HepG2 (cell line): ENCODE data around the gene ZNF132. TPM values are rescaled to one million over a fixed set of nuclear protein-coding genes. Genes with fewer than 3 reads are reported as not detected.

ENCODE experiments used
- AKAP8 ChIP-seq: sonication (generic); formaldehyde crosslinking; IDR thresholded peaks from 2 replicates; pipeline ENCODE4 v1.5.1; 2020; ENCODE audit warnings: mild to moderate bottlenecking, missing genetic modification reagents
- HNF4G ChIP-seq, 2 experiments: sonication (generic) in 1 of 2; formaldehyde crosslinking in 1 of 2; IDR thresholded peaks; 2 replicates each; pipeline versions ENCODE4 v1.4.0 to v1.6.1; 2011 to 2020; ENCODE audit warnings: borderline replicate concordance in 2 of 2, low read depth in 2 of 2, mild to moderate bottlenecking in 2 of 2, low read length in 1 of 2, missing genetic modification reagents in 1 of 2, moderate library complexity in 1 of 2
- MIER2 ChIP-seq: IDR thresholded peaks from 2 replicates; pipeline ENCODE4 v1.6.1; 2016; ENCODE audit warnings: missing biosample characterization, missing genetic modification reagents
- NONO ChIP-seq, 2 experiments: fragments of 450-650 bp in 1 of 2; sonication (generic) in 1 of 2; formaldehyde crosslinking in 1 of 2; IDR thresholded peaks in 1 of 2; conservative IDR thresholded peaks in 1 of 2; 2 replicates each; pipeline versions ENCODE4 v1.6.1 to v1.8.0; 2017 to 2022; ENCODE audit warnings: mild to moderate bottlenecking in 1 of 2, missing genetic modification reagents in 1 of 2, moderate library complexity in 1 of 2
- POLR2A ChIP-seq, 2 experiments: IDR thresholded peaks; 2 replicates each; pipeline ENCODE4 v1.6.1; 2011; ENCODE audit warnings: low read depth in 2 of 2, low read length in 2 of 2, mild to moderate bottlenecking in 1 of 2, moderate library complexity in 1 of 2; ENCODE audit not compliant: insufficient read depth in 1 of 2
- RAD21 ChIP-seq: fragments of 450-650 bp; formaldehyde crosslinking; IDR thresholded peaks from 2 replicates; pipeline ENCODE4 v1.5.0; 2020; ENCODE audit warnings: mild to moderate bottlenecking
- RBM22 ChIP-seq: fragments of 200-400 bp; formaldehyde crosslinking; optimal IDR thresholded peaks from 2 replicates; pipeline ENCODE3; 2017; ENCODE audit warnings: mild to moderate bottlenecking, low read length, moderate library complexity
- RBM39 ChIP-seq: fragments of 200-400 bp; formaldehyde crosslinking; IDR thresholded peaks from one replicate; pipeline ENCODE4 v1.6.1; 2018; ENCODE audit warnings: antibody characterized with exemption, mild to moderate bottlenecking, low read depth, low read length; ENCODE audit not compliant: poor library complexity, severe bottlenecking
- TEAD3 ChIP-seq: optimal IDR thresholded peaks from 2 replicates; pipeline ENCODE3; 2016; ENCODE audit warnings: borderline replicate concordance
- YEATS4 ChIP-seq: sonication (generic); formaldehyde crosslinking; IDR thresholded peaks from 2 replicates; pipeline ENCODE4 v1.4.0; 2020; ENCODE audit warnings: missing genetic modification reagents, borderline replicate concordance
- ZC3H13 ChIP-seq: sonication (generic); formaldehyde crosslinking; IDR thresholded peaks from 2 replicates; pipeline ENCODE4 v1.8.1; 2023; ENCODE audit warnings: mild to moderate bottlenecking, missing genetic modification reagents, moderate library complexity
- ZSCAN20 ChIP-seq: sonication (generic); formaldehyde crosslinking; IDR thresholded peaks from 2 replicates; pipeline ENCODE4 v1.4.0; 2020; ENCODE audit warnings: missing genetic modification reagents, mild to moderate bottlenecking, borderline replicate concordance
- polyA plus RNA-seq, 8 experiments: library from polyadenylated mRNA; depleted of rRNA in 3 of 8; stranded (reverse) in 7 of 8; unstranded in 1 of 8; fragments of >200 nt; fragmentation: Illumina TruSeq in 4 of 8; extraction: Trizol in 4 of 8; gene quantifications; 2 replicates each; pipeline versions ENCODE4 v1.2.1 to v1.2.3, GENCODE V29; 2011 to 2016; ENCODE audit warnings: low read depth in 4 of 8, missing spikeins in 1 of 8, mixed read lengths in 1 of 8; ENCODE audit not compliant: insufficient read depth in 1 of 8
- total RNA-seq, 5 experiments: library from RNA; depleted of rRNA; stranded (reverse); fragments of >200 nt; fragmentation: Illumina TruSeq; extraction: Trizol; gene quantifications; 2 replicates each; pipeline ENCODE4 v1.2.3, GENCODE V29; 2016; ENCODE audit warnings: low read depth in 1 of 5
- TF ChIP-seq, protein P1 (sequence below), 2 experiments: IDR thresholded peaks; 2 replicates each; pipeline ENCODE4 v1.6.1; 2011 to 2012; ENCODE audit warnings: low read length in 2 of 2, borderline replicate concordance in 1 of 2, low read depth in 1 of 2, mild to moderate bottlenecking in 1 of 2, moderate library complexity in 1 of 2
- TF ChIP-seq, protein P2 (sequence below): sonication (generic); formaldehyde crosslinking; IDR thresholded peaks from 2 replicates; pipeline ENCODE4 v1.5.0; 2020; ENCODE audit warnings: mild to moderate bottlenecking, missing genetic modification reagents

The ZNF132 gene
- total and polyA plus RNA-seq, 2 of the 13 experiments (the other 11 are each of a cell fraction or from before 2014, with no cell fraction given), result not detected

DNA sequence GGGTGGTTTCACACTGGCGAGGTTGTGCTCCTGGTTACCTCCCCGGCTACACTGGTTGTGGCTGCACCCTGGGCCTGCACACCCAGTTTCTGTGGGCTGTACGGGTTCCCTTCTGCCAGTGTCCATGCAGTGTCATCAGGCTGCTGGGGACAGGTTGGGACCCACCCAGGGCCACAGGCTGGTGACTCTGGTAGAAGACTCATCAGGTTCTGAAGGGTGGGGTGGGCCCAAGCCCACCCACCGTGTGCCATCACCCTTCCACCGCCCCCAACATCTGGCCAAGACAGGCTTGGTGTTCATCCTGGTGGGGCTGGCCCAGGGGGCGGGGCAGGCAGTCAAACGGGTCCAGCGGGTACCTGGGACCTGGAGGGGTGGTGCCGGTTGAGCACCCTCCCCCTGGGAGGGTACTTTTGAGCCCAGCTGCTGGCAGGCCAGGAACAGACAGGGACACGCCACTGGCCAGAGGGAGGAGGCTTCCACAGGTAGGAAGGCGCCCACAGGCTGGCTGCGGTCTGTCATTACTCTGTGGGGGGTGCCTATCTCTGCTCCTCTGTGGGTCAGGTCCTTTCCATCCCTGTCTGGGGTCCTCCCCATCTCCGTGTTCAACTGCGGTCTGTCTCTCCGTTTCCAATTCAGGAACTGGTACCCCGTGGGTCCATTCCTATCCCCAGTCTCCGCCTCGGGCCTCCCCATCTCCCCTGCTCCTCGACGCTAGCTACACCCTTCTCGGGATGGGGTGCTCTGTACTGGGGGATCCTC is 44.6 kb downstream of the ZNF132 start, which contains the start of gene RNF225 (continued):
- TF ChIP-seq, protein P1, sequence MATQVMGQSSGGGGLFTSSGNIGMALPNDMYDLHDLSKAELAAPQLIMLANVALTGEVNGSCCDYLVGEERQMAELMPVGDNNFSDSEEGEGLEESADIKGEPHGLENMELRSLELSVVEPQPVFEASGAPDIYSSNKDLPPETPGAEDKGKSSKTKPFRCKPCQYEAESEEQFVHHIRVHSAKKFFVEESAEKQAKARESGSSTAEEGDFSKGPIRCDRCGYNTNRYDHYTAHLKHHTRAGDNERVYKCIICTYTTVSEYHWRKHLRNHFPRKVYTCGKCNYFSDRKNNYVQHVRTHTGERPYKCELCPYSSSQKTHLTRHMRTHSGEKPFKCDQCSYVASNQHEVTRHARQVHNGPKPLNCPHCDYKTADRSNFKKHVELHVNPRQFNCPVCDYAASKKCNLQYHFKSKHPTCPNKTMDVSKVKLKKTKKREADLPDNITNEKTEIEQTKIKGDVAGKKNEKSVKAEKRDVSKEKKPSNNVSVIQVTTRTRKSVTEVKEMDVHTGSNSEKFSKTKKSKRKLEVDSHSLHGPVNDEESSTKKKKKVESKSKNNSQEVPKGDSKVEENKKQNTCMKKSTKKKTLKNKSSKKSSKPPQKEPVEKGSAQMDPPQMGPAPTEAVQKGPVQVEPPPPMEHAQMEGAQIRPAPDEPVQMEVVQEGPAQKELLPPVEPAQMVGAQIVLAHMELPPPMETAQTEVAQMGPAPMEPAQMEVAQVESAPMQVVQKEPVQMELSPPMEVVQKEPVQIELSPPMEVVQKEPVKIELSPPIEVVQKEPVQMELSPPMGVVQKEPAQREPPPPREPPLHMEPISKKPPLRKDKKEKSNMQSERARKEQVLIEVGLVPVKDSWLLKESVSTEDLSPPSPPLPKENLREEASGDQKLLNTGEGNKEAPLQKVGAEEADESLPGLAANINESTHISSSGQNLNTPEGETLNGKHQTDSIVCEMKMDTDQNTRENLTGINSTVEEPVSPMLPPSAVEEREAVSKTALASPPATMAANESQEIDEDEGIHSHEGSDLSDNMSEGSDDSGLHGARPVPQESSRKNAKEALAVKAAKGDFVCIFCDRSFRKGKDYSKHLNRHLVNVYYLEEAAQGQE (IDR thresholded peaks at IDR 0.05; ENCODE audit: borderline replicate concordance in 1 of 2, low read depth in 1 of 2, low read length in 2 of 2), result no peak
- TF ChIP-seq, protein P2, sequence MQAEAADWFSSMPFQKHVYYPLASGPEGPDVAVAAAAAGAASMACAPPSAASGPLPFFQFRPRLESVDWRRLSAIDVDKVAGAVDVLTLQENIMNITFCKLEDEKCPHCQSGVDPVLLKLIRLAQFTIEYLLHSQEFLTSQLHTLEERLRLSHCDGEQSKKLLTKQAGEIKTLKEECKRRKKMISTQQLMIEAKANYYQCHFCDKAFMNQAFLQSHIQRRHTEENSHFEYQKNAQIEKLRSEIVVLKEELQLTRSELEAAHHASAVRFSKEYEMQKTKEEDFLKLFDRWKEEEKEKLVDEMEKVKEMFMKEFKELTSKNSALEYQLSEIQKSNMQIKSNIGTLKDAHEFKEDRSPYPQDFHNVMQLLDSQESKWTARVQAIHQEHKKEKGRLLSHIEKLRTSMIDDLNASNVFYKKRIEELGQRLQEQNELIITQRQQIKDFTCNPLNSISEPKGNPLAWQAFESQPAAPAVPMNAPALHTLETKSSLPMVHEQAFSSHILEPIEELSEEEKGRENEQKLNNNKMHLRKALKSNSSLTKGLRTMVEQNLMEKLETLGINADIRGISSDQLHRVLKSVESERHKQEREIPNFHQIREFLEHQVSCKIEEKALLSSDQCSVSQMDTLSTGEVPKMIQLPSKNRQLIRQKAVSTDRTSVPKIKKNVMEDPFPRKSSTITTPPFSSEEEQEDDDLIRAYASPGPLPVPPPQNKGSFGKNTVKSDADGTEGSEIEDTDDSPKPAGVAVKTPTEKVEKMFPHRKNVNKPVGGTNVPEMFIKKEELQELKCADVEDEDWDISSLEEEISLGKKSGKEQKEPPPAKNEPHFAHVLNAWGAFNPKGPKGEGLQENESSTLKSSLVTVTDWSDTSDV (CRISPR knock-in tag), result no peak
- peak; percentile 78; the same call in 1 of the 2 replicates for TF ChIP-seq AKAP8
- peak; percentile 49 for TF ChIP-seq RBM22
- no peak for TF ChIP-seq ZSCAN20
- TF ChIP-seq POLR2A (IDR thresholded peaks at IDR 0.05; ENCODE audit: insufficient read depth in 1 of 2, low read depth in 2 of 2, low read length in 2 of 2), result peak; percentile 23 to 55; a peak in 3 of 4 replicates
- TF ChIP-seq MIER2 (CRISPR knock-in tag), result no peak
- no peak for TF ChIP-seq NONO (IDR thresholded peaks at IDR 0.05)
- TF ChIP-seq NONO (CRISPR knock-in tag; conservative IDR thresholded peaks at IDR 0.05), result peak; percentile 57; the same call in 1 of the 2 replicates
- TF ChIP-seq TEAD3 (CRISPR knock-in tag), result peak; percentile 9
- no peak for TF ChIP-seq HNF4G (IDR thresholded peaks at IDR 0.05; ENCODE audit: borderline replicate concordance, low read depth, low read length)
- TF ChIP-seq HNF4G (CRISPR knock-in tag; IDR thresholded peaks at IDR 0.05; ENCODE audit: borderline replicate concordance, low read depth), result no peak
- TF ChIP-seq RAD21 (CRISPR knock-in tag), result peak; percentile 15; the same call in 1 of the 2 replicates
- TF ChIP-seq RBM39, result peak; percentile 34
- TF ChIP-seq YEATS4 (CRISPR knock-in tag), result no peak
- TF ChIP-seq ZC3H13 (CRISPR knock-in tag), result 0 out of 2 replicates have a peak, but pooled peaks have one; percentile 47
- TF ChIP-seq, all 625 proteins: peak for 25
